ENCODE data around the gene DLGAP1. TPM values are rescaled to one million over a fixed set of nuclear protein-coding genes. Genes with fewer than 3 reads are reported as not detected.
"Not testable (repeated sequence)": the region's sequence is repeated elsewhere in the genome, so short reads cannot be mapped to it uniquely, and the experiment has no call there.

DLGAP1 gene
- total RNA-seq, 1 donor from 2014 or later: 2.0 TPM

DNA sequence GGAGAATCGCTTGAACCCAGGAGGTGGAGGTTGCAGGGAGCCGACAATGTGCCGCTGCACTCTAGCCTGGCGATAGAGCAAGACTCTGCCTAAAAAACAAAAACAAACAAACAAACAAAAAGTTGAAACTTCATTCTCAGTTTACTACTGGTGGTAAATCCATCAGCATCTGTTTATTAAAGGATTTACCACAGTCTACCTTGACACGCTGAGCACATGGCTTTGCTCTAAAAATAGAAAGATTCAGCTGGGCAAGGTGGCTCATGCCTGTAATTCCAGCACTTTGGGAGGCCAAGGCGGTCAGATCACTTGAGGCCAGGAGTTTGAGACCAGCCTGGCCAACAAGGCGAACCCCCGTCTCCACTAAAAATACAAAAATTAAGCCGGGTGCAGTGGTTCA lies 803.8 kb downstream of the DLGAP1 start:
- peak overlapping the region in 1 of 2 donors; percentile 26 for H3K27ac ChIP-seq
- H3K36me3 ChIP-seq: no peaks in the 10 kb centered on the region
- no peaks in the 10 kb centered on the region for H3K9me3 ChIP-seq
- no peak overlapping the region for H3K4me3 ChIP-seq
- DNase-seq (ENCODE audit: low spot score in 2 of 2): no peak
- intact Hi-C loops (cut with DNase I): loop anchor here (5.0 kb wide), 1 partner anchor 204 kb away; no protein-coding TSS in a partner anchor
- TF ChIP-seq, protein P1, sequence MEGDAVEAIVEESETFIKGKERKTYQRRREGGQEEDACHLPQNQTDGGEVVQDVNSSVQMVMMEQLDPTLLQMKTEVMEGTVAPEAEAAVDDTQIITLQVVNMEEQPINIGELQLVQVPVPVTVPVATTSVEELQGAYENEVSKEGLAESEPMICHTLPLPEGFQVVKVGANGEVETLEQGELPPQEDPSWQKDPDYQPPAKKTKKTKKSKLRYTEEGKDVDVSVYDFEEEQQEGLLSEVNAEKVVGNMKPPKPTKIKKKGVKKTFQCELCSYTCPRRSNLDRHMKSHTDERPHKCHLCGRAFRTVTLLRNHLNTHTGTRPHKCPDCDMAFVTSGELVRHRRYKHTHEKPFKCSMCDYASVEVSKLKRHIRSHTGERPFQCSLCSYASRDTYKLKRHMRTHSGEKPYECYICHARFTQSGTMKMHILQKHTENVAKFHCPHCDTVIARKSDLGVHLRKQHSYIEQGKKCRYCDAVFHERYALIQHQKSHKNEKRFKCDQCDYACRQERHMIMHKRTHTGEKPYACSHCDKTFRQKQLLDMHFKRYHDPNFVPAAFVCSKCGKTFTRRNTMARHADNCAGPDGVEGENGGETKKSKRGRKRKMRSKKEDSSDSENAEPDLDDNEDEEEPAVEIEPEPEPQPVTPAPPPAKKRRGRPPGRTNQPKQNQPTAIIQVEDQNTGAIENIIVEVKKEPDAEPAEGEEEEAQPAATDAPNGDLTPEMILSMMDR (IDR thresholded peaks at IDR 0.05): no peak
- H3K4me1 ChIP-seq: peaks cover 0 to 5% of the 10 kb centered on the region in 2 donors
- H3K27me3 ChIP-seq: no peaks in the 10 kb centered on the region

DNA sequence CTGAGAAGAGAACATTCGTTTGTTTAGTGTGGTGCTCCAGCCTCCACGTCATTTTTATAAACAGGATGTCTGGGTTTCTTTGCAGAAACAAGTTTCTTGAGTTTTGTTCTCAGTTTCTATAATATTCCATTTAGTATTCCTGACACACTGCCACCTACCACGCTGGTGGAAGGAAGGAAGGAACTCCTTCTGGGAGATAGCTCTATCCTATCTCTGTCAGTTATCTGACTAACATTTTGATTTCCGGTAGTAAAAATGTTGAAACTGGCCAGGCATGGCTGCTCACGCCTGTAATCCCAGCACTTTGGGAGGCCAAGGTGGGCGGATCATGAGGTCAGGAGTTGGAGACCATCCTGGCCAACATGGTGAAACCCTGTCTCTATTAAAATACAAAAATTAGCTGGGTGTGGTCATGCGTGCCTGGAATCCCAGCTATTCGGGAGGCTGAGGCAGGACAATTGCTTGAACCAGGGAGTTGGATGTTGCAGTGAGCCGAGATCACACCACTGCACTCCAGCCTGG lies 804.5 kb downstream of the DLGAP1 start:
- H3K9me3 ChIP-seq; H3K36me3 ChIP-seq; H3K4me3 ChIP-seq; H3K27me3 ChIP-seq; DNase-seq (ENCODE audit: low spot score in 2 of 2); H3K4me1 ChIP-seq: not testable (repeated sequence)
- intact Hi-C loops (cut with DNase I): loop anchor here (5.0 kb wide), 1 partner anchor 203 kb away; no protein-coding TSS in a partner anchor
- peak overlapping the region in 1 of 2 donors; percentile 13 for H3K27ac ChIP-seq

DNA sequence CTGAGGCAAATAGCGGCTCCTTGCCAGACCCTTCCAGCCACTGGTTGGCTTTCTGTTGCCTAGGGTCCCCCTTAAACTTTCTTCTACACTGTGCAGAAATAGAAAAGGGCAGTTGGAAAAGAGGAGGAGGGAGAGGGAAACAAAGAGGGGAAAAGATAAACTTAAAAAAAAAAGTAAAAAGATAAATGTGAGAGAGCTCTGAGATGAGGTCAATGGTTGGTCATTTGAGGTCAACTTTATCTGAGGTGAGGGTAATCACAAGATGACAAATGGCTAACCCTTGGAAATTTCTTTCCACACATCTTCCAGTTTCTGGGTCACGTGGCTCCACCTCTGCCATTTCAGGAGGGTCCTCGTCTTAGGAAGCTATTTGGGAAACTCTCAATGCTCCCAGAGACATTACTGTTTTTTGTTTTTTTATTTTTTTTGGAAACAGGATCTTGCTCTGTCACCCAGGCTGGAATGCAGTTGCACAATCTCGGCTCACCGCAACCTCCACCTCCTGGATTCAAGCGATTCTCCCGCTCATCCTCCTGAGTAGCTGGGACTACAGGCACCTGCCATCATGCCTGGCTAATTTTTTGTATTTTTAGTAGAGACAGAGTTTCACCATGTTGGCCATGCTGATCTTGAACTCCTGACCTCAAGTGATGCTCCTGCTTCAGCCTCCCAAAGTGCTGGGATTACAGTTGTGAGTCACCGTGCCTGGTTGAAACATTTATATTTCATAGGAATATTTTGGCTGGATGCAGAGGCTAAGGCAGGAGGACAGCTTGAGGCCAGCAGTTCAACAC lies 805.3 kb downstream of the DLGAP1 start:
- peak overlapping the region in 1 of 2 donors; percentile 8 for H3K4me3 ChIP-seq

DNA sequence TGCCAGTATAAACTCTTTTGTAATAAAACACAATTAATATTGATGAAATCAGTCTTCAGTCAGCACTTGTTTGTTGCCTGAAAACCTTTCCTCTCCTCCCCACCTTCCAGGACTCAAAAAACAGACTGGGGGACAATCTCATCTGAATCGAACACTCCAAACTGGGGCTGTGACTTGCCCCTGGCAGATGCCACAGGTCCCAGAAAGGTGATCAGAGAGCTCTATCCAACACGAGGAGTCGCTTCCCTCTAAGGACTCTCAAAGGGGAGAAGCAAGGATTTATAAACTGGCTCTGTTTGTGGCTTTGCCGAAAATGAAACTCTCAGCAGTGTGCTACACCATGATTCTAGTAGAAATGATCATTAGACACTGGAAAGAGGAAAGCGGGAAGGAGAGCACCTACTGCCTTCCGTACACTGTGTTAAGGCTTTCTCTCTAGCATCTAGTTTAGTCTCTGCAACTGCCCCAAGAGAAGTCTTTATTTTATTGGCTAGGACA lies 805.9 kb downstream of the DLGAP1 start:
- Histone ChIP-seq H3K9me3 (no peaks in the 10 kb centered on the region), H3K4me1 (peaks cover 0 to 5% of the 10 kb centered on the region in 2 donors), H3K27me3 (no peaks in the 10 kb centered on the region), H3K4me3 (peak overlapping the region in 1 of 2 donors; percentile 8), H3K27ac (peak overlapping the region; percentile 0 to 13), H3K36me3 (no peaks in the 10 kb centered on the region)
- no peak for DNase-seq (ENCODE audit: low spot score in 2 of 2)
- intact Hi-C loops (cut with DNase I): no loop called here
- TF ChIP-seq, protein P1 (IDR thresholded peaks at IDR 0.05): no peak

More for the DNA sequence above, 805.3 kb downstream of the DLGAP1 start:
- TF ChIP-seq, protein P1 (IDR thresholded peaks at IDR 0.05): no peak
- H3K27me3 ChIP-seq: no peaks in the 10 kb centered on the region
- no peaks in the 10 kb centered on the region for H3K36me3 ChIP-seq
- peak overlapping the region; percentile 0 to 13 for H3K27ac ChIP-seq
- intact Hi-C loops (cut with DNase I): loop anchor here (5.0 kb wide), 1 partner anchor 203 kb away; no protein-coding TSS in a partner anchor
- peaks cover 0 to 5% of the 10 kb centered on the region in 2 donors for H3K4me1 ChIP-seq
- DNase-seq (ENCODE audit: low spot score in 2 of 2): peak in 1 of 2 donors; percentile 78
- no peaks in the 10 kb centered on the region for H3K9me3 ChIP-seq

DNA sequence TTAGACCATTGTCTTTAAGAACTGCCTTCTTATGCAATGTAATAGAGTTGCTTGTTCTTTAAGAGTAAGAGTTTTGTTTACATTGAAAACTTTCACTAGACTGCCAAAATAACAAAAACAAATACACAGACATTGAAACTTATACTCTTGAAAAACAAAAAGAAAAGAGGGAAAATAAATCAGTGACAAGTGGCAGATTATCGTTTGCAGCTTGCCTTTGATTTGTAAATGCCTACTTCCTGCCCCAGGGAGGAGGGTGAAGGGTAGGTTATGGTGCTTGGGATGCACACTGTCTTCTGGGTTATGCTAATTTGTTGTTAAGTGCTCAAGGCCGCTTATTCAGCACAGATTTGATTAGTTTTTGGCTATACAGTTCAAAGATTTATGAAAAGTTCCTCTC lies 806.5 kb downstream of the DLGAP1 start:
- intact Hi-C loops (cut with DNase I): no loop called here
- no peaks in the 10 kb centered on the region for H3K27me3 ChIP-seq
- no peaks in the 10 kb centered on the region for H3K36me3 ChIP-seq
- TF ChIP-seq, protein P1 (IDR thresholded peaks at IDR 0.05): no peak
- no peak for DNase-seq (ENCODE audit: low spot score in 2 of 2)
- H3K27ac ChIP-seq: no peak overlapping the region
- H3K4me3 ChIP-seq: no peak overlapping the region
- peaks cover 0 to 5% of the 10 kb centered on the region in 2 donors for H3K4me1 ChIP-seq
- H3K9me3 ChIP-seq: no peaks in the 10 kb centered on the region

DNA sequence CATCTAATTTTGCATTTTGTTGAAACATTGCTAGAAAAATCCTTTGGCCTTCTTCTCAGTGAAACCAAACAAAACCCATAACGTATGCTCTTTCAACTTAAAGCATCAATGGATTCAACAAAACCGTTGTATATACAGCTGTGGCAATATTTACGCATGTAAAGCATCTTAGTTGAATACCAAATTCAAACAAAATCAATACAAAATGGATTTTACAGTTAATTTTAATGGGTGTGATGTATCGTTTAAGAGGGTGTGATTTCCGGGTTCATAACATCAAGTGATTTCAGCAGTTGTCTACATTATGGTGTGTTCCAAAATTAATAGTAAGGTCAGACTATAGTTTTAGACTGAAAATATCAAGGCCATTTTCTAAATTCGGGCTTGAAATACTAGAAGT lies 806.9 kb downstream of the DLGAP1 start:
- Histone ChIP-seq H3K4me1 (peaks cover 0 to 5% of the 10 kb centered on the region in 2 donors), H3K4me3 (no peak overlapping the region), H3K27me3 (no peaks in the 10 kb centered on the region), H3K27ac (no peak overlapping the region), H3K9me3 (no peaks in the 10 kb centered on the region), H3K36me3 (no peaks in the 10 kb centered on the region)
- intact Hi-C loops (cut with DNase I): no loop called here
- TF ChIP-seq, protein P1 (IDR thresholded peaks at IDR 0.05): no peak
- DNase-seq (ENCODE audit: low spot score in 2 of 2): no peak

Data from ascending aorta (tissue), 2 donors.